Prostate gland (tissue), 2 donors: Measurements from ENCODE around the gene SESN1.

Source experiments
- CTCF ChIP-seq, 4 experiments: fragments of 200-600 bp in 2 of 4; fragments of 450-650 bp in 2 of 4; sonication (generic) in 2 of 4; IDR thresholded peaks; 1 replicate in 3 of 4; 2 replicates in 1 of 4; pipeline ENCODE4 v1.5.1; 2016 to 2019; ENCODE audit warnings: antibody characterized with exemption in 4 of 4, mild to moderate bottlenecking in 2 of 4, moderate library complexity in 2 of 4
- POLR2A ChIP-seq: fragments of 450-650 bp; IDR thresholded peaks from one replicate; pipeline ENCODE4 v1.6.1; 2016; ENCODE audit warnings: antibody characterized with exemption, mild to moderate bottlenecking

- TF ChIP-seq CTCF (IDR thresholded peaks at IDR 0.05) (no peak), POLR2A (no peak)
Observed at GRCh38 chr6:109055771-109056235, 38.8 kb downstream of the SESN1 start.
